ENCODE data around the gene LRRC38.

GRCh38 chr1:13492711-13493110 lies 21.1 kb downstream of the LRRC38 start:
- TF ChIP-seq POLR2A (IDR thresholded peaks at IDR 0.05) (no peak), CTCF (IDR thresholded peaks at IDR 0.05) (no peak)
